ENCODE results near the gene GAS6. TPM values are rescaled to one million over a fixed set of nuclear protein-coding genes. Genes with fewer than 3 reads are reported as not detected.

GAS6 gene
- polyA plus RNA-seq, 3 donors, result 32.3 to 151 (median 118) TPM

- 89 to 93% (median 90%) methylated on average over 28 of the region's 28 CpGs for WGBS, 3 donors
- H3K27ac ChIP-seq (ENCODE audit: low read depth, low read length), result no peak overlapping the region
Measured at GRCh38 chr13:113846636-113847318, 17.1 kb downstream of the GAS6 start.

DNA sequence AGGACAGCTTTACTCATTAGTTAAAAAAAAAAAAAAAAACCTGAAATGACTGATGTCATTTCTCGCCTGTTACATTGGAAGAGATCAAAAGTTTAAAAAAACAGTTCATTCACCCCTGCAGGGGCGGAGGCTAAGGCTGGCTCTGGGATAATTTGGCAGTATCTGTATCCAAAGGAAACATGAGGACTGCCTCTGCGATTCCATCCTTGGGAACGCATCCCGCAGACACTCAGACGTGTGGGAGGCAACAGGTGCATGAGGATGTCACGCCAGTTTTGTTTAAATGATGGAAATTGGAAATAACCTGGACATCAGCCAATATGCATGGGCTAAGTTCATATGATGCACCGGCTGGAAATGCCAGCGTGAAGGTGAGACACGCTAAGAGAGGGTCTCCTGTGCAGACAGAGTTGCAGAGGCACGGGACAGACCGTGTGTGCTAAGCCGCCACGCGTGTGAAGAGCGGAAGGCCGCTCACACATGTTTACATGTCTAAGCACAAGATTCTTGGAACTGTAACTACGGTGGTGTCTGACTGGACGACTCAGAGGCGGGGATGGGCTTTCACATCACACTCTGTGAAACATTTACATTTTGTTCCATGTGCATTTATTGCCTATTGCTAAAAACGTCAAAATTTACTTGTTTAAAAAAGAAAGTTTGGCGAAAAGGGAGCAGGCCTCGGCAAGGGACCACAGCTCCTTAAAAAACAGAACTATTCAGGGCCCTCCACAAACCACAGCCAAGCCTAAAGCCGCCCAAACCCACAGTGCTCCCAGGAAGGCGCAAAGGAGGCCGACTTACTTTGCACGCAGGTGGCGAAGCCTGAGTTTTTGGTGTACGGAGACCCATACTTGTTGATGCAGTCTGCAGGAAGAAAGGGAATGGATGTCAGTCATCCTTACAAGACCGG is 17.9 kb downstream of the GAS6 start:
- H3K27ac ChIP-seq (ENCODE audit: low read depth, low read length), result no peak overlapping the region
- 87 to 90% (median 90%) methylated on average over 30 of the region's 30 CpGs for WGBS, 3 donors

GRCh38 chr13:113845055-113845454 is 18.8 kb downstream of the GAS6 start:
- H3K27ac ChIP-seq (ENCODE audit: low read depth, low read length), result no peak overlapping the region
- WGBS, 3 donors, result 91 to 96% (median 93%) methylated on average over 13 of the region's 13 CpGs

GRCh38 chr13:113843864-113844556 is 19.9 kb downstream of the GAS6 start:
- WGBS, 3 donors, result 58 to 80% (median 59%) methylated on average over 26 of the region's 26 CpGs
- H3K27ac ChIP-seq (ENCODE audit: low read depth, low read length), result no peak overlapping the region

GRCh38 chr13:113843063-113843654 is 20.7 kb downstream of the GAS6 start:
- no peak overlapping the region for H3K27ac ChIP-seq (ENCODE audit: low read depth, low read length)
- 90 to 93% (median 91%) methylated on average over 28 to 30 of the region's 30 CpGs for WGBS, 3 donors

GRCh38 chr13:113842336-113843062 is 21.4 kb downstream of the GAS6 start:
- WGBS, 3 donors, result 91 to 94% (median 93%) methylated on average over 29 of the region's 29 CpGs
- no peak overlapping the region for H3K27ac ChIP-seq (ENCODE audit: low read depth, low read length)

GRCh38 chr13:113841353-113841650 is 22.6 kb downstream of the GAS6 start:
- no peak overlapping the region for H3K27ac ChIP-seq (ENCODE audit: low read depth, low read length)
- 39 to 83% (median 66%) methylated on average over 15 of the region's 15 CpGs for WGBS, 3 donors

- WGBS, 3 donors, result 68 to 79% (median 72%) methylated on average over 35 of the region's 35 CpGs
- no peak overlapping the region for H3K27ac ChIP-seq (ENCODE audit: low read depth, low read length)
Measured at GRCh38 chr13:113840541-113841352, 23.1 kb downstream of the GAS6 start.

GRCh38 chr13:113839536-113840204 is 24.2 kb downstream of the GAS6 start:
- 79 to 90% (median 81%) methylated on average over 24 of the region's 24 CpGs for WGBS, 3 donors
- no peak overlapping the region for H3K27ac ChIP-seq (ENCODE audit: low read depth, low read length)

DNA sequence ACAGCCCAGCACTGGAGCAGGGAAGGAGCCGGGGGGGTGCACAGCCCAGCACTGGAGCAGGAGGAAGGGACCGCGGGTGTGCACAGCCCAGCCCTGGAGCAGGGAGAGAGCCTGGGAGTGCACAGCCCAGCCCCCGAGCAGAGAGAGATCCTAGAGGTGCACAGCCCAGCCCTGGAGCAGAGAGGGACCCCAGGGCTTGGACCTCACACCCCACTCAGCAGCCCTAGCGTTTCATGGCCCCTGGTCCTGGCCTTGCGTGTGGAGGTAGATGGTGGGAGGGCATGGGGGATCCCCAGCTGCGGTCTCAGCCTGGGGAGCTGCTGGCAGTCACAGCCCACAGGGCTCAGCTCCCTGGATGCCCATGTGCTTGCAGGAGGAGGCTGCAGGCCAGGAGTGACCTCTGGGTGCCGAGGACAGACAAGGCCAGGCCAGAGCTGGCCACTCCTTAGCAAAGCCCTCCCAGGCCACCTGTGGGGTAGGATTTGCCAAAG is 25.1 kb downstream of the GAS6 start:
- H3K27ac ChIP-seq (ENCODE audit: low read depth, low read length), result no peak overlapping the region
- WGBS, 3 donors, result 78 to 87% (median 83%) methylated on average over 8 of the region's 8 CpGs

- no peak overlapping the region for H3K27ac ChIP-seq (ENCODE audit: low read depth, low read length)
- WGBS, 3 donors, result 33 to 69% (median 47%) methylated on average over 16 of the region's 16 CpGs
Measured at GRCh38 chr13:113837560-113838355, 26.1 kb downstream of the GAS6 start.

DNA sequence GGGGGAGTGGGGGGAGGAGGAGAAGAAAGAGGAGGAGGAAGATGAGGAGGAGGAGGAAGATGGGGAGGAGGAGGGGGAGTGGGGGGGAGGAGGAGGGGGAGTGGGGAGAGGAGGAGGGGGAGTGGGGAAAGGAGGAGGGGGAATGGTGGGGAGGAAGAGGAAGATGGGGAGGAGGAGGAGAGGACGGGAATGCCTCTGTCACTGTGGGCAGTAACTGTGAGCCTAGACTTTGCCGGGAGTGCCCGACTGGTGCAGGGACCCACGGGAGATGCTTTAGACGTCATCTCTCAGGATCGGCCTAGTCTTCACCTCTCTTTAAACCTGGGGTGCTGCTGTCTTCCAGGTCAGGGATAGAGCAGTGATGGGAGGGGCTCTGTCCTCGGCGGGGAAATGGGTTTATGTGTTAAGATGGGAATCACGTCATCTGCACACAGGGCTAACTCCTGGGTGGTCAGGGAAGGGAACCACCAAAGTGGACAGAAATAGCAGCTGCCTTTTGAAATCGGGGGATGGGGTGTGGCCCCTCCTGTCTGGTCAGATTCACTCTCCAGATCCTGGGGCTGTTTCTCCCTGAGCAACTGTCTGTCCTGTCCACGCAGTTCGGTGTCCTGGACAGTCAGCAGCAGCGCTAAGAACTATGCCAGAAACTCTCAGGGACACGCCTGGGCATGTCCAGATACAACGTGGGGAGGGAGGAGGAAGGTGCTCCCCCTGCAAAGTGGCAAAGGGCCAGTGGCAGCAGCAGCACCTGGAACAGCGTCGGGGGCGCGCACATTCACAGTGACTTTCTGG is 26.9 kb downstream of the GAS6 start:
- no peak overlapping the region for H3K27ac ChIP-seq (ENCODE audit: low read depth, low read length)
- WGBS, 3 donors, result 36 to 52% (median 47%) methylated on average over 19 of the region's 19 CpGs

GRCh38 chr13:113835461-113836270 is 28.2 kb downstream of the GAS6 start:
- 90 to 92% (median 90%) methylated on average over 33 to 37 of the region's 37 CpGs for WGBS, 3 donors
- H3K27ac ChIP-seq (ENCODE audit: low read depth, low read length), result no peak overlapping the region

GRCh38 chr13:113834496-113835200 is 29.2 kb downstream of the GAS6 start:
- H3K27ac ChIP-seq (ENCODE audit: low read depth, low read length), result no peak overlapping the region
- 90 to 94% (median 90%) methylated on average over 36 to 38 of the region's 38 CpGs for WGBS, 3 donors

Measured in adipose tissue (tissue), 3 donors.